ENCODE results near the gene DNAAF5.

DNA sequence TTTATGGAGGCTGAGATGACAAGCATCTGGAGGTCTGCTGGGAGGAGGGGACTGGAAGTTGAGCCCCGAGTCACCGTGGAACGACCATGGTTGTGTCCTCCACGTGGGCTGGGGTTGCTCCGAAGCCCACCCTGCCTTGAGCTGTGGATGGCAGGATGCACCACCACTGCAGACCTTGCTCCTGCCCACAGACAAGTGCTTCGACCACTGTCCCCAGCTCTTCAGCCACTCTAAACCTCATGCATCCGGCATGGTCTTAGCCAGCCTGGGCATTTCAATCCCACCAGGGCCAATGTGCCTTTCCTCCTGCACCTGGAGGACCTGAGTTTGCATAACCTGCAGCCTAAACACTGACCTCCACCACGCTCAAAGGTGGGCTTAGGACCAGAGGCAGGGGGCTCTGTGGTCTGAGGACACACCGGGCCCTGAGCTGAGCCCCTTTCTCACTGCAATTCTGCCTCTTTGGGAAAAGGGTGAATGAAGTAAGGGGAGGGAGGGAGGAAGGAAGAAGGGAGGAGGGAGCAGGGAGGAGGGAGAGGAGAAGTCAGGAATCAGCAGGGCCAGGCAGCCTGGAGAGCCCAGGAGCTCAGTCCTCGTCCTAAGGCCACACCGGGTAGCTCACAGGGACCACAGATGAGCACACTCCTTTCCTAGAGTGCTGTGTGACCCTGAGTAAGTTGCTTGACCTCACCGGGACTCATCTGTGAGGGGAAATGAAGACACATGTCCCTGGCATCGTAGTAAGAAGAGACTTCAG, 44.8 kb upstream of the DNAAF5 start:
- TF ChIP-seq, protein P1, sequence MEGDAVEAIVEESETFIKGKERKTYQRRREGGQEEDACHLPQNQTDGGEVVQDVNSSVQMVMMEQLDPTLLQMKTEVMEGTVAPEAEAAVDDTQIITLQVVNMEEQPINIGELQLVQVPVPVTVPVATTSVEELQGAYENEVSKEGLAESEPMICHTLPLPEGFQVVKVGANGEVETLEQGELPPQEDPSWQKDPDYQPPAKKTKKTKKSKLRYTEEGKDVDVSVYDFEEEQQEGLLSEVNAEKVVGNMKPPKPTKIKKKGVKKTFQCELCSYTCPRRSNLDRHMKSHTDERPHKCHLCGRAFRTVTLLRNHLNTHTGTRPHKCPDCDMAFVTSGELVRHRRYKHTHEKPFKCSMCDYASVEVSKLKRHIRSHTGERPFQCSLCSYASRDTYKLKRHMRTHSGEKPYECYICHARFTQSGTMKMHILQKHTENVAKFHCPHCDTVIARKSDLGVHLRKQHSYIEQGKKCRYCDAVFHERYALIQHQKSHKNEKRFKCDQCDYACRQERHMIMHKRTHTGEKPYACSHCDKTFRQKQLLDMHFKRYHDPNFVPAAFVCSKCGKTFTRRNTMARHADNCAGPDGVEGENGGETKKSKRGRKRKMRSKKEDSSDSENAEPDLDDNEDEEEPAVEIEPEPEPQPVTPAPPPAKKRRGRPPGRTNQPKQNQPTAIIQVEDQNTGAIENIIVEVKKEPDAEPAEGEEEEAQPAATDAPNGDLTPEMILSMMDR (conservative IDR thresholded peaks at IDR 0.05; ENCODE audit: low read depth, low read length): no peak
- no peak for TF ChIP-seq RAD21 (IDR thresholded peaks at IDR 0.05; ENCODE audit: low read length)
- no peak for TF ChIP-seq MXI1 (IDR thresholded peaks at IDR 0.05; ENCODE audit: borderline replicate concordance, low read depth, low read length)
- TF ChIP-seq, protein P2, sequence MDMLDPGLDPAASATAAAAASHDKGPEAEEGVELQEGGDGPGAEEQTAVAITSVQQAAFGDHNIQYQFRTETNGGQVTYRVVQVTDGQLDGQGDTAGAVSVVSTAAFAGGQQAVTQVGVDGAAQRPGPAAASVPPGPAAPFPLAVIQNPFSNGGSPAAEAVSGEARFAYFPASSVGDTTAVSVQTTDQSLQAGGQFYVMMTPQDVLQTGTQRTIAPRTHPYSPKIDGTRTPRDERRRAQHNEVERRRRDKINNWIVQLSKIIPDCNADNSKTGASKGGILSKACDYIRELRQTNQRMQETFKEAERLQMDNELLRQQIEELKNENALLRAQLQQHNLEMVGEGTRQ (IDR thresholded peaks at IDR 0.05; ENCODE audit: low read depth, low read length): no peak
- no peak for TF ChIP-seq NFE2L2 (IDR thresholded peaks at IDR 0.05; ENCODE audit: low read depth, low read length)
- TF ChIP-seq MAFK (IDR thresholded peaks at IDR 0.05; ENCODE audit: low read depth, low read length): no peak
- no peak for TF ChIP-seq POLR2A (IDR thresholded peaks at IDR 0.05; ENCODE audit: low read depth, low read length)
- TF ChIP-seq RCOR1 (IDR thresholded peaks at IDR 0.05; ENCODE audit: insufficient replicate concordance, low read length): no peak
- no peak for TF ChIP-seq SMC3 (IDR thresholded peaks at IDR 0.05; ENCODE audit: low read depth, low read length)
- no peak for TF ChIP-seq CEBPB (IDR thresholded peaks at IDR 0.05; ENCODE audit: low read depth, low read length)
- no peak for TF ChIP-seq RFX5 (IDR thresholded peaks at IDR 0.05; ENCODE audit: low read depth, low read length)
- TF ChIP-seq, protein P3, sequence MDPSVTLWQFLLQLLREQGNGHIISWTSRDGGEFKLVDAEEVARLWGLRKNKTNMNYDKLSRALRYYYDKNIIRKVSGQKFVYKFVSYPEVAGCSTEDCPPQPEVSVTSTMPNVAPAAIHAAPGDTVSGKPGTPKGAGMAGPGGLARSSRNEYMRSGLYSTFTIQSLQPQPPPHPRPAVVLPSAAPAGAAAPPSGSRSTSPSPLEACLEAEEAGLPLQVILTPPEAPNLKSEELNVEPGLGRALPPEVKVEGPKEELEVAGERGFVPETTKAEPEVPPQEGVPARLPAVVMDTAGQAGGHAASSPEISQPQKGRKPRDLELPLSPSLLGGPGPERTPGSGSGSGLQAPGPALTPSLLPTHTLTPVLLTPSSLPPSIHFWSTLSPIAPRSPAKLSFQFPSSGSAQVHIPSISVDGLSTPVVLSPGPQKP (IDR thresholded peaks at IDR 0.05; ENCODE audit: borderline replicate concordance, low read depth, low read length): no peak
